Fibroblast of skin of right biceps (primary cell): ENCODE measurements around the gene VWA3B.
"Not testable (repeated sequence)": the region's sequence is repeated elsewhere in the genome, so short reads cannot be mapped to it uniquely, and the experiment has no call there.

ENCODE experiments used
- DNase-seq: peaks from one replicate; pipeline ENCODE4 v3.0.0-alpha.2; 2013

Gene VWA3B

DNA sequence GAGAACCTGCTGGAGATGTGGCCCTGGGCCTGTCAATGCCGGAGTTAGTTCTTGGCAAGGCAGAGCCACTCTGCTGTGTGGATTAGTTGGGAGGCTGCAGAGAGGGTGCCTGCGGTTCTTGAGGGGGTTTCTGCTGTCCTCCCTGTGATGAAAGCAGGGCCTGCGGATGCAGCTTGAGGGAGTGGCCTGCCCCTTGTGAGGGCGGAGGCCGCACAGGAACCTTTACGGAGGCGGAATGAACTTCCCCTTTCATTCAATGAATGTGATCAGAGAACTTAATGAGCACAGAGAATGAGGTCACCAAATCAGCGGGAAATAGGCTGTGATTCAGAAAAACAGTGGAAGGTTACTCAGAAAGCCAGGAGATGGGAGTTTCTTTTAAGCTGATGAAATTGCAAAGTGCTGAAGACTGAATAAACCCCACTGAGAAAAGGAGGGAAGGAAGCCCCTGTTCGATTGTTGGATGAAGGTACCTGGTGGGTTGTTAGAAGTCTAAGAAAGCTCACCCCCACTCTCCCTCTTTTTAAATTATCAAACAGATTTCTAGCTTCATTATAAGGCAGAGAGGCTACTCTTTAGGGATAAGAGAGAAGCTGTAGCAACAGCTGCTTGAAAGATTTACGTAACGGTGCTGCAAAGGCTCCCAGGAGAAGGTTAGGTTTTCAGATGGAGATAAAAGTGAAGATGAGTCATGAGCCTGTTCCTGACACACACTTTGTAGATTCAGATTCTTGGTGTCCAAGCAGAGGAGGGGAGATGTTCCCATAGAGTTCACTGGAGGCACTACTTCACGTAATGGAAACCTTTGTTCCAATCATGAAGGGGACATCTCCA lies 47.4 kb downstream of the VWA3B start:
- DNase-seq, result peak; percentile 29

DNA sequence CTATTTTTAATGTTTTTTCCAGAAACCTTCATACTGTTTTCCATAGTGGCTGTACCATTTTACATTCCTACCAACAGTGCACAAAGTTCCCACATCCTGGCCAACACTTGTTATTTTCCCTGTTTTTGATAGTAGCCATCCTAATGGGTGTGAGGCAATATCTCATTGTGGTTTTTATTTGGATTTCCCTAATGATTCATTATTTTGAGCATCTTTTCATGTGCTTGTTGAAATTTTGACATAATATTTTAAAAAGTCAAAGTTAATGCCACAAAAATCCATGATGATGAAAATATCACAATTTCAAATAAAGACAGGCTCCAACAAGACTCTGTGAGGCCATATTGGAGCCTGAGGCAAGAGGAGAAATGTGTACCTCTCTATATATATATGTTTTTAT lies 50.2 kb downstream of the VWA3B start:
- no peak for DNase-seq

DNA sequence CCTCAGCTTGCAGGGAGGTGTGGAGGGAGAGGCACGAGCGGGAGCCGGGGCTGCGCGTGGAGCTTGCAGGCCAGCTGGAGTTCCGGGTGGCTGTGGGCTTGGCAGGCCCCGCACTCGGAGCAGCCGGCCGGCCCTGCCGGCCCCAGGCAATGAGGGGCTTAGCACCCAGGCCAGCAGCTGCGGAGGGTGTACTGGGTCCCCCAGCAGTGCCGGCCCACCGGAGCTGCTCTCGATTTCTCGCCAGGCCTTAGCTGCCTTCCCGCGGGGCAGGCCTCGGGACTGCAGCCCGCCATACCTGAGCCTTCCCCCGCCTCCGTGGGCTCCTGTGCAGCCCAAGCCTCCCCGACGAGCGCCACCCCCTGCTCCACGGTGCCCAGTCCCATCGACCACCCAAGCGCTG lies 52.0 kb downstream of the VWA3B start:
- not testable (repeated sequence) for DNase-seq

DNA sequence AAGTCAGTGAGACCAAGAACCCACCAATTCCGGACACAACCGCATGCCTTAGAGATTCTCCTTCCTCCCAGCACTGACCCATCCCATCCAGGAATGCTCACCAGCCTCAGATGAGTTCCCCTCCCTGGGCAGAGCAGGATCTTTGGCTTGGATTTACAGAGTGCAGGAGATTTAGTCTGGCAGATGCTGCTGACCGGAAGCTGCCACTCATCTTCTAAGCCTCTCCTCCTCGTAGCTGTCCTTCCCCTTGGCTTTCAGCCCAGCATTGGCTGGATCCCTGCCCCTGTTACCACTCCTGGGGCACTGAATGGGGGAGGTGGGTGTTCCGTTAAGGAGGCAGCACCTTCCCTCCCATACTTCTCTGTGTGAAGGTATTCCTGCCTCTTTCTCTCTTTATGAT lies 53.2 kb downstream of the VWA3B start:
- DNase-seq, result peak; percentile 11

DNA sequence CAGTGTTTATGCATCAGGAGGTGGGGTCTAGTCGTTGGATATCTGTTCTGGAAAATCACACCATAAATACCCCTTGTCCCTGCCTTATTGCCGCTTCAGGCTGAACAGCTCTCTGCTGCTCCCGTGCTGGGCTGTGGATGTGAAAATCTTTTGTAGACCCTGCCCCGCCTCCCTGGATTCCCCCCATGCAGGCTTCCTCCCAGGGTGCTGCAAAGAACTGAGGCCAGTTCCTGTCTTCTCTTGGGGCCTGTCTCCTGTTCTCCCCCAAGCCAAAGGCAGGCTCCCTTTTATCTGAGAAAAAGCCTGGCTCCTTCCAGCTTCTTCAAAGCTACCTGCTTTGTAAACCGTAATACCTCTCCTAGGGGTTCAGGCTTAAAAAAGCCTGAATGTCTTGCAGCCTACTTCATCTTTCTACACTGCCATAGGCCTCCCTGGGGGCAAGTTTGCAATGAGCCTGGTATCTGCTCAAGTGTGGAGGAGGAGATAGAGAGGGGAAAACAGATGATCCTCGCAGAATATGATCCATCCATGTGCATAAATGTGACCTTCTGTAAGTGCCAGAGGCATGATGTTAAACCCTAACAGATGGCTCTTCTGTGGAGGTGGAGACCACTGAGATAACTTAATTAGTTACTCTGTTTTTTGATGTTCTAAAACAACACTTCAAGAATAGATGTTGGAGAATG lies 55.3 kb downstream of the VWA3B start:
- no peak for DNase-seq

DNA sequence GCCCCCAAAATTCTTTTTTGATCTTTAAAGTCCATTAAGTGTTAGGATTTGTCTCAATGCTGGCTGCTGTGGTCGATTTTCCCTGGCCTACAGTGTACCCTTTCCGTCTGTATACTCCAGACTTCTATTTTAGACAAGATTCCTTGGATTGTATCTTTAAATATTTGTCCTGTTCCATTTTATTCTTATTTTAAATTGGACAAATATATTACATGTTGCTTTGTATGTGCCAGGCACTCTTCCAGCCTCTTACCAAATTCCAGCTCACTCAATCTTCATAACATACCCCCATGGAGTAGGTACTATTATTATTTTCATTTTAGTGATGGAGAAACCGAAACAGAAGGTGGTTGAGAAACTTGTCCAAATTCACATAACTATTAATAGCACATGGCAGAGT lies 58.1 kb downstream of the VWA3B start:
- no peak for DNase-seq

DNA sequence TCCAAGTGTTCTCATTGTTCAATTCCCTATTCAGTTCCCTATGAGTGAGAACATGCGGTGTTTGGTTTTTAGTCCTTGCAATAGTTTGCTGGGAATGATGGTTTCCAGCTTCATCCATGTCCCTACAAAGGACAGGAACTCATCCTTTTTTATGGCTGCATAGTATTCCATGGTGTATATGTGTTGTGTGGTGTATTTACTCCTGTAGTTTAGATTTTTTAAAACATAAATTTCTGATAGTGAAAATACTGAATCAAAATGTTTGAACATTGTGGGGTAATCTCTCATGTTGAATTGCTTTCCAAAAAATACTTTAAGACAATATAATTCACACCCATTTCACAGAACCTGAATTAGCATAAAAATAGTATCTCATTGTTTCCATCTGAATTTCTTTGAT lies 60.9 kb downstream of the VWA3B start:
- DNase-seq, result not testable (repeated sequence)

DNA sequence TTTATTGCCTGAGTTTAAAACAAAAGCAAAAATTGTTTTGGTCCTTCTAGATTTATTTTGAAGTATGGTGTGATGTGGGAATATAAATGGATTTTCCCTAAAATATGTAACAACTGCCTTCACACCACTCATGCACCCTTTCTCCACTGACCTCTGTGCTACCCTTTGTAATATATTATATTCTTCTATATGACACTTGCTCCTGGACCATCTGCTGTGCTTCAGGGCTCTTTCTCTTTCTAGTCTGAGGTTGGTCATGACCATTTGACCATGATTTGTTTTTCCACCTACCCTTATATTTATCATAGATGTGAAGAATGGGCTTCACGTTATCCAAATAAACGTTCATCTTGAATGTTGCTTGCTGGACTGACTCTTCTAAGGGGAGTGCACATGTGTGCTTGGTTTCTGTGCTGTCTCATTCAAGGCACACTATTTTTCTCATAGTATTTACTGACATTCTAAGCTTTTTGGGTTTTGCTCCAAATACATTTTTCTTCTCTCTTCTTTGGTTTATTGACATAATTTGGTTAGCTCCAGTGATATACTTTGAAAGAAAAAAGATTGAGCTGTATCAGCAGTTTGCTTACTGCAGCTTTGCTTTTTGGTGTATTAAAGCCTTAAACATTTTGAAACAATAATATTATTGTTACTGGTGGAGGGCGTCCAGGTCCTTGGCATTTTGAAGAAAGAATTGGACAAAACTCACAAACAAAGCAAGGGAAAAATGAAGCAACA lies 61.8 kb downstream of the VWA3B start:
- no peak for DNase-seq

DNA sequence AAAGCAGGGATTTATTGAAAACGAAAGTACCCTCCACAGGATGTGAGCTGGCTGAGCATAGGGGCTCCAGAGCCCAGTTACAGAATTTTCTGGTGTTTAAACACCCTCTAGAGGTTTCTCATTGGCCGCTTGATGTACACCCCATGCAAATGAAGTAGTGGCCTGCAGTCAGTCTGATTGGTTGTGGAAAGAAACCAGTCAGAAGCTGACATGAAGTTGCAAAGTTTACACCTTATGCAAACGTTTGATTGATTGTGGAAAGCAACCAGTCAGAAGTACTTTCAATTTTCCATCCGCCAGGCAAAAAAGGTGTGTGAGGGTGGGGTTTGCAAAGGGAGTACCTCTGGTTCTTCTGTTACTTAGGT lies 62.3 kb downstream of the VWA3B start:
- DNase-seq, result peak; percentile 55

DNA sequence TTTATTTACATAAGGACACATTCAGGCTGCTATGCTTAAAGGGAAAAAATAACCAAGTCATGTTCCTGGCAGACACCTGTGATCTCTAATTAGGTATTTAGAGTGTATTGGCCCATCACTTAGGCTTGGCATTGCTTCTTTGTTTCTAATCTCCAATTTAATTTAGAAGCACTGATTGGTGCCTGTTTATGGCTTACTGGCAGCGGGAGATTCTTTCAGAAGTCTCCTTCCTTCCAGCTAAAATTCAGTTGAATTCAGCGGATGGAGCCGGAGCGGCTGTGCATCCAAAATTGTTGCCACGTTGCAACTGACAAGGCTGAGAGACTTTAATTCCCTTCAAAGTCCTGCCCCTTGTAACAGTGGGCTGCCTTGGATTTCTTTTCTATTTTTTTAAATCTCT lies 66.5 kb downstream of the VWA3B start:
- no peak for DNase-seq

DNA sequence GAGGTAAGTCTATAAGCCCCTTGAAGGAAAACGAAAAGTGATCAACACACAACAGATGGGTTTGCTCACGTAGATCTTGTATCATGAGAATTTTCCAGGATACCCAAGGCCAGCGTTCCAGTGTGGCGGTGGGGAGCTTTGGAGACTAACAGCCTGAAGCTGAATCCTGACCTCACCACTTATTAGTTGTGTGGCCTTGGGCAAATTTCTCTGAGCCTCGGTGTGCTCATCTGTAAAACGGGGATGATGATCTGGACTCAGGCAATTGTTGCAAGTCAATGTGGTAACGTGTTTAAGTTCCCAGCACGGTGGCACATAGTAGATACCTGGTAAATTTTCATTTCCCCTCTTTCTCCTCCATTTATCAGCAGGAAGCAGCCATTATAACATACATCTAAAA lies 68.3 kb downstream of the VWA3B start:
- DNase-seq, result no peak

DNA sequence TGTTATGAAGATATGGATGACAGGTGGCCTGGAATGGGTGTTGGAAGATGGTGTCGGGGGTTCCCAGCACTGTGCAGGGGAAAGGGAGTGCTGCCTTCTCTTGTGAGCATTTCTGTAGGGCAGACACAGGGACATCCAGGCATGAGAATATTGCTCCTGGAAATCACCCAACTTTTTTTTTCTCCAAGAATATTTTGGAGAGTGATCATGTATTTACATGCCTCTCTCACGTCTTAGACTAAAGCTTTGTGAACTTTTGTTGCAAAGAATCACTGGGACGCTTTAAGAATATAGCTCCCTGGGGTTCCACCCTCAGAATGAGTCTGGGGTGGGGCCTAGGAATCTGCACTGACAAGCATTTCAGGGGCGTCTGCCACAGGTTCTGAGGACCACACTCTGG lies 68.7 kb downstream of the VWA3B start:
- no peak for DNase-seq

DNA sequence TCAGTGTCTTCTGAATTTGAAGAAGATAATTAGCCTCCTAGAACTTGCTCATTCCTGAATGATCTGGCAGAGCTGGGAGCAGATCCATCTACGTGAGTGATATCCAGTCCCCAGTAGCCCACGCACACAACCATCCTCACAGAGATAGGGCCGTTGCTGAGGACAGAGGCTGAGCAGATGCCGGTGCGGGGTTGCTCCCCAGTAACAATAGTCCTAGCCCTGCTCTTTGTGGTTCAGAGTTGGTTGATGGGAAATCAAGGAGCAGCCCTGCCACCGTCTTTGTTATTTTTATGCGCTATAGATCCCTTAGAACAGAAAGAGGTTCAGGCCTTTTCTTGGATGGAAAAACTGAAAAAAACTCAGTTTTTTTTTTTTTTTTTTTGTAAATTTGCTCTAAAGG lies 69.3 kb downstream of the VWA3B start:
- no peak for DNase-seq

DNA sequence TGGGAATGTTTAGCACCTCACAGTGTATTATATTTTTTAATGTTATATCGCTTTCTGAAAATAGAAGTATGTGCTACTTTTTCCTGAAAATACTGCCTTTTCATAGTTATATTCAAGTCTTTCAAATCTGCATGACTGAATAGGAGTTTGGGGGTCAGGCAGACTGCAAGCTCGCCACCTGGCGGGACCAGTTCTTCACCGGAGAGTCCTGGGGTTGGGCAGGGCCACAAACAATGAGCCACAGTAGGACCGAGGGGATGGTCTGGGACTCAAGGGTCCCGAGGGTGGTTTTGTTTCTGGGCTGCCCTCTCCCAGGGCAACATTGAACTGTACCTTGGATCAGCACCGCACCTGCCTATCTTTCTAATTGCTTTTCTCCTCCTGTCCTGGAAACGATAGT lies 70.6 kb downstream of the VWA3B start:
- DNase-seq, result no peak

DNA sequence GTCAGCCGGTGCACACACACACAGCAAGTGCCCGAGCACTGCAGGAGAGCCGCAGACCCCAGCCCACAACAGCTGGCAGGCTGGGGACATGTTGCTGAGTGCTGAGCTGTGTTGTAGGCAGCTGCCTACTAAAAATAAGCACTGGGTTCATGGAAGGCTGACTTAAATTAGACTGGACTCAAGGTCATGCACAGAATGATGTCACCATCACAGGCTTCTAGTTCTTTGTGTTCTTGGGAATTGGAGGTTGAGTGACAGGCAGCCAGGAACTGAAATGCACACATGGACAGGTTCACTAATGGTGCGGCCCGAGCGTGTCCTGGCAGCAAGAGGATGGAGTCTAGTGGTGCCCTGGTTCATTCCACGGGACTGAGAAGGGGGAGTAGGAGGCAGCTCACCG lies 71.3 kb downstream of the VWA3B start:
- DNase-seq, result no peak

DNA sequence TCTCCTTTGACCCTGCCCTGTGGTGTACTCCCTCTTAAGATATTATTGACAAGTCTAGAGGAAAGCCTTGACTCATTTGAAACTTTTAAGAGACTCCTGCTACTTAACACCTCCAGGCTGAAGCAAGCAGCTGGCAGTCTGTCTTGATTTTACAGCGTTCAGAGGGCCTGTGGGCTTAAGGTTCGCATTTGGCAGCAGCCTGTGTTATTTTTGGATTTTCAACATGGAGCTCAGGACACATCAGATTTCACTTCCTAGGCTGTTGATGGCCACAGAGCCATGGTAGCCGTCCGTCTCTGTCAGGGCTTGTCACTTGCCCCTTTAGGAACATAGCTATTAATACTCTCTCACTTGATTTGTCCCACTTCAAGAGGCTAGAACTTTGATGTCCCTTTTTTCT lies 73.6 kb downstream of the VWA3B start:
- no peak for DNase-seq

DNA sequence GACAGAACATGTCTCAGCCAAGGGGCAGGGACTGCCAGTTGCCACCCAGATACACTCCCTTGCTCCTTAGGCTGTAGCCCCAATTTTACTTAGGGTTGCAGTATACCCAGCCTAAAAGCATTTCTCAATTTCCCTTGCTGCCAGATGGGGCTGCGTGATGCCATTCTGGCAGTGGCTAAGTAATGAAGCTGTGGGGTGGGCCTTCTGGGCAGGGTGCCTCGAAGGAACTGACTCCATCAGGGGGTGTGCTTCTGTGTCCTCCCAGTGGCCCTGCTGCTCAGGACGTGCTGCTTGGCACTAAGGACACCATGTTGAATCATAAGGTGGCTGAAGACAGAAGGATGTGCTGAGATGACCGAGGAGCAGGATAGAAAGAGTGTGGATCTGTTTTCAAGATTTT lies 74.2 kb downstream of the VWA3B start:
- no peak for DNase-seq

DNA sequence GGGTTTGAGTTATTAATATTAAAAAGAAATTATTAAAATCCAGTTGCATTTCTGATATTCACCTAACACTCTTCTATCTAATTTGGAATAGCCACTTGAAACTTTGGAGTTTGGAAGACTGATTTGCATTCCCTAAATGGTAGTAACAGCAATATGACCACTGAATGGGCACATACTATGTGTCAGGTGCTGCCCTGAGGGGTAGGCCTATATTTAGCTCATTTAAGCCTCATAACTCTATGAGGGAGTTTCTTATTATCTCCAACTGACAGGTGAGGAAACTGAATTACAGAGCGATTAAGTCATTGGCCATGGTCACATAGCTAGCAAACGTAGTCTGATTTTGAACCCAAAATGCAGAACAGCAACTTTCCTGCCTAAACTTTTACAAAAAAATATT lies 77.3 kb downstream of the VWA3B start:
- no peak for DNase-seq

DNA sequence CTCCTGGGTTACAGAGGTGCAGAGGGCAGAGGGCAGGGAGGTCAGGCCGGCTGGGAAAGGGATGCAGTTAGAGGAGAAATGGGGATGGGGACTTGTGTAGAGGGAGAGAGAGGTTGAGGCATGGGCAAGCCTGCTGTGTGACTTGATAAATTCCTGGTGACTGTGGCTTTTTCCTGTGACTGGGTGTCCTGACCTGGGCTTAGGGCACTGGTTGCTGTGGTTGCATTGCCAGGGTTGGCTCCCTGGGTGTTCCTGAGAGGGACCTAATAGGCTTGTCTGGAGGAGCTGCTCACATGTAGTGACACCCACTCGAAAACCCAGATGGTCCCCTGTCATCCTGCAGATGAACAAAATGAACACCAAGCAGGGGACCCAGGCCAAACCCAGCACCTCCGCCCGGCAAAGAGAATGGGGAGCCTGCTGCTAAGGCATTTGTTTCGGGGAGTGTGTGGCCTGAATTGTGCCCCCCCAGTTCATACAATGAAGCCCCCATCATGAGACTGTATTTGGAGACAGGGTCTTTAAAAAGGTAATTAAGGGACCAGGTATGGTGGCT lies 78.6 kb downstream of the VWA3B start:
- no peak for DNase-seq

DNA sequence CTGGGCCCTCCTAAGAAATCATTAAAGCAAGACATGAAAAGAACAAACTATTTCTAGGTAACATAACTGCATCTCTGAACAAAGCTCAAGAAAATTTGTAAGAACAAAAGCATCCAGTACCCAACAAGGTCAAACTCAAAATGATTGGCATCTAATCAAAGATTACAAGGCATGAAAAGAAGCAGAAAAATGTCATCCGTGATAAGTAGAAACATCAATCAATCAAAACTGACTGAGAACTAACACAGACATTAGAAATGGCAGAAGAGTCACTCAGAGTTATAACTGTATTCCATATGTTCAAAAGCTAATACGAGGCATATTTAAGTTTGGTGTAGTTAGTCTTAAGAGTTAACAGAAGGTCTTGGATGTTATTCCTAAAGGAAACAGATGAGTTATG lies 80.9 kb downstream of the VWA3B start:
- no peak for DNase-seq

DNA sequence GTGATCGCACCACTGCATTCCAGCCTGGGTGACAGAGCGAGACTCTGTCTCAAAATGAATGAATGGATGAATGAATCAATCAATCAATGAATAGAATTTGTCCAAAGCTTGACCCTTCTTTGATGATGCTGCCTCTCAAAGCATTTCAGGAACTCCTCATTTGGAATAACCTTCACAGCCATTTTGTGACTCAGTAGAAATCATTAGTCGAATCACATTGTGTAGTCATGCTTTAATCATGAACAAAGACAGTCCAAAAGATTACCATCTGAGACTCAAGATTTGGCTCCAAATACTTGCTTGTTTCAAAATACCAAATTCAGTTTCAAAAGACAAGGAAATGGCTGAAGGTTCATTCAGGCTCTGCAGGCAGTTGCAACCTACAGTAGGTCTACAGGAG lies 83.1 kb downstream of the VWA3B start:
- DNase-seq, result no peak

DNA sequence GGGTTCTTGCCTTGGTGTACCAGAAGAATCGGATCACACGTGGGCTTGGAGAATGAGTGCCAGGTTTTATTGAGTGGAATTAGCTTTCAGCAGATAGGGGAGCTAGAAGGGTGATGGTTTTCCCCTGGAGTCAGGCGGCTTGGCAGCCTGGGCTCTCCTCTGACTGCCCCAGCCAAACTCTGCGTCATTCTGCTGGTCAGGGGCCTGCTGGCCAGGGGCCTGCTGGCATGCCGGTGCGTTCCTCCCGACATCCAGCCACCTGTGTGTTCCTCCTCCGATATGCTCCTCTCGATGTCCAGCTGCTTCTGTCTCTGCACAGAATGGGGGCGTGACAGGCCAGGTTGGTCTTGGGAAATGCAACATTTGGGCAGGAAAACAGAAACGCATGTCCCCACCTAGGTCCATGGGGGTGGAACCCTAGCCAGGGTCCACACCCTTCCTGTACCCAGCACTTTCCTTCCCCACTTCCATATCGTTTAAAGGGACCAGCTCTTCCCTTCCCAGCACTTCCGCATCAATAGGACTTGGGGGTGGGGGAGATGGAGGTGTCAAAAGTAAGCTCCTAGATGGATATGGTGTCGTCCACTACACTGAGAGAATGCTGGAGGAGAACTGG lies 85.3 kb downstream of the VWA3B start:
- DNase-seq, result no peak

DNA sequence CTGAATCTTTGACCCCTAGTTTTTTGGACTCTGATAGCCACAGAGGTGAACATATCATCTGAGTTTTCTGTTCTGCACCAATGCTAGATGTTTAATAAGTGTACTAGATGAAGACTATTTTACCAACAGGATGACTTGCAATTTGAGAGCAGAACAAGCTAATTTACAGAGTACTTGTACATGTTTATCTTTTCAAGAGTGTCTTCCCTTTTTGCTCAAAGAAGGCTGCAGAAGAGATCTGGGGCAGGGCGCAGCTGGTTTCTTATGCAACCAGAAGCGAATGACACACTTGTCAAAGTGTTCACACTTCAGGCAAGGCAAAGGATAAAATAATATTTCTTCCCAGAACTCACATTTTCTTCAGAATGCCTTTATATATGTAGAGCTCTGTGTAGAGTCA lies 86.0 kb downstream of the VWA3B start:
- DNase-seq, result no peak
